Lower lobe of right lung (tissue), 2 donors: ENCODE data around the gene RNF38. TPM values are rescaled to one million over a fixed set of nuclear protein-coding genes. Genes with fewer than 3 reads are reported as not detected.
"Not testable (repeated sequence)": the region's sequence is repeated elsewhere in the genome, so short reads cannot be mapped to it uniquely, and the experiment has no call there.

ENCODE experiments used
- ATAC-seq, 2 donors: fragments of 200-7000 bp; cut with Tn5 transposase; one replicate each; pipeline ENCODE4 v1.9.1; 2020 to 2022; ENCODE audit warnings: mild to moderate bottlenecking in 2 of 2, moderate library complexity in 2 of 2
- DNase-seq: peaks from one replicate; pipeline ENCODE4 v3.0.0-alpha.2; 2020
- H3K27ac ChIP-seq: fragments of 200-600 bp; one replicate; pipeline ENCODE4 v1.8.0; 2022
- H3K27me3 ChIP-seq: fragments of 200-600 bp; one replicate; pipeline ENCODE4 v1.8.0; 2022; ENCODE audit warnings: low read depth
- H3K36me3 ChIP-seq: fragments of 200-600 bp; one replicate; pipeline ENCODE4 v1.8.0; 2022; ENCODE audit warnings: mild to moderate bottlenecking
- H3K4me1 ChIP-seq: fragments of 200-600 bp; one replicate; pipeline ENCODE4 v1.8.0; 2022
- H3K4me3 ChIP-seq: fragments of 200-600 bp; one replicate; pipeline ENCODE4 v1.8.0; 2022; ENCODE audit warnings: mild to moderate bottlenecking
- H3K9me3 ChIP-seq: fragments of 200-600 bp; one replicate; pipeline ENCODE4 v1.8.0; 2022
- intact Hi-C: fragments of 100-400 bp; cut with DNase I; formaldehyde crosslinking; loops from one replicate; pipeline ENCODE4 v1.11.0; 2022
- total RNA-seq: library from RNA; stranded (reverse); fragmentation: NEBNext Ultra II Directional; extraction: Animal tissue kit (Norgen Biotek cat#: 25700); gene quantifications from one replicate; pipeline ENCODE4 v1.2.1, GENCODE V29; 2021
- TF ChIP-seq, protein P1 (sequence below): fragments of 200-600 bp; IDR thresholded peaks from one replicate; pipeline ENCODE4 v1.8.0; 2022; ENCODE audit warnings: antibody characterized with exemption, mild to moderate bottlenecking
- donor health status: DM: no; HTN: yes; CAD: no; lungs with severe emphysema.

RNF38 gene
- total RNA-seq, 1 donor from 2014 or later = 48.9 TPM

DNA sequence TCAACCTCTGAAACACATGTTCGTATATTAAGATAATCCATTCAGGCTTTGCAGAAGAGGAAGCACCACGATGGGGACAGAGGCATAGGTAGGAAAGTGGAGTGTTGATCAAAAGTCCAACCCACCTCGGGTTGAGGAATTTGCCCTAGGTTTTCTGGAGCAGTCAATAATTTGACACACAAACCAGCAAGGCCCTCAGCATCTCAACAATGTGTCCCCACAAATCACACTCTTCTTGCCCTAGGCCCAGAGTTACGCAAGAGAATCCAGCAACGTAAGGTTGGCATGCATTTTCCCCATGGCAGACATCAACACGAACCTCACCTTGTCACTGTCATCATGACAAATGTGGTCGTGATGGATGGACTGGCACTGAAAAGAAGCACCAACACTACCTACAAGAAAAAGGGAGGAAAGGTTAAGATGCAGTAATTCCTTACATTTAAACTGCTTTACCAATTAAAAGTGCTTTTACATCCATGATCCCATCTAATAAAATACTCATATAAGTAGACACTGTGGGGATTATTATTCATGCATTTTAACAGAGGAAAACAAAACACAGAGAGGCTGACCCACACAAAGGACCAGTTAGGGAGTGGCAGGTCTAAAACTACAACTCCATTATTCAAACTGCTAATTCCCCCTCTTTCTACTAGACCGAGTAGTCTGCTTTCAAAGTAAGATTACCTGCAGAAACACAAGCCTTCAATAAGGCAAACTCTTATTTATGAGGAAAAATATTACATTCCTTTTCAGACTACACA is 24.4 kb upstream of the RNF38 start:
- Histone ChIP-seq H3K27ac (no peak overlapping the region), H3K36me3 (peaks cover 10% of the 10 kb centered on the region), H3K4me3 (no peak overlapping the region), H3K9me3 (no peaks in the 10 kb centered on the region), H3K4me1 (peaks cover 11% of the 10 kb centered on the region), H3K27me3 (no peaks in the 10 kb centered on the region)
- intact Hi-C loops = no loop called here
- ATAC-seq = no peak
- TF ChIP-seq, protein P1, sequence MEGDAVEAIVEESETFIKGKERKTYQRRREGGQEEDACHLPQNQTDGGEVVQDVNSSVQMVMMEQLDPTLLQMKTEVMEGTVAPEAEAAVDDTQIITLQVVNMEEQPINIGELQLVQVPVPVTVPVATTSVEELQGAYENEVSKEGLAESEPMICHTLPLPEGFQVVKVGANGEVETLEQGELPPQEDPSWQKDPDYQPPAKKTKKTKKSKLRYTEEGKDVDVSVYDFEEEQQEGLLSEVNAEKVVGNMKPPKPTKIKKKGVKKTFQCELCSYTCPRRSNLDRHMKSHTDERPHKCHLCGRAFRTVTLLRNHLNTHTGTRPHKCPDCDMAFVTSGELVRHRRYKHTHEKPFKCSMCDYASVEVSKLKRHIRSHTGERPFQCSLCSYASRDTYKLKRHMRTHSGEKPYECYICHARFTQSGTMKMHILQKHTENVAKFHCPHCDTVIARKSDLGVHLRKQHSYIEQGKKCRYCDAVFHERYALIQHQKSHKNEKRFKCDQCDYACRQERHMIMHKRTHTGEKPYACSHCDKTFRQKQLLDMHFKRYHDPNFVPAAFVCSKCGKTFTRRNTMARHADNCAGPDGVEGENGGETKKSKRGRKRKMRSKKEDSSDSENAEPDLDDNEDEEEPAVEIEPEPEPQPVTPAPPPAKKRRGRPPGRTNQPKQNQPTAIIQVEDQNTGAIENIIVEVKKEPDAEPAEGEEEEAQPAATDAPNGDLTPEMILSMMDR = no peak
- no peak for DNase-seq

DNA sequence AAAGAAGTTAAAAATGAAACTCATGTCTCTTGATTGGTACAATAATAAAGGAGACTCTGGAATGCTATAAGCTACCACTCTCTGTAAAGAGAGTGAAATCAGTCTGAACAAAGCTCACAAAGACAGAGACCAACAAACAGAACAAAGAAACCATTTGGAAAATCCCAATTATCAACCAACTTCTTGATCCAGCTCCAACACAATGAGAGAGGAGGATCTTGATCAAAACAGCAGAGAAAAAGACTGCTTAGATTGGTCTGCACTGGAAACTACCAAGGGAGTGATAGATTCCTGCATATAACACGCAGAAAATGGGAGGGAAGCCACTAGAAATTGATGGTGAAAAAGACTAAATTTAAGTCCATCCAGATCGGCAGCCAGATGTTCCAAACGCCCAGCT is 23.1 kb upstream of the RNF38 start:
- H3K36me3 ChIP-seq = peaks cover 11% of the 10 kb centered on the region
- H3K27me3 ChIP-seq = no peaks in the 10 kb centered on the region
- no peaks in the 10 kb centered on the region for H3K9me3 ChIP-seq
- ATAC-seq (no peak), DNase-seq (no peak)
- H3K4me3 ChIP-seq = no peak overlapping the region
- no peak overlapping the region for H3K27ac ChIP-seq
- H3K4me1 ChIP-seq = peaks cover 13% of the 10 kb centered on the region
- intact Hi-C loops = no loop called here
- TF ChIP-seq, protein P1 = no peak

DNA sequence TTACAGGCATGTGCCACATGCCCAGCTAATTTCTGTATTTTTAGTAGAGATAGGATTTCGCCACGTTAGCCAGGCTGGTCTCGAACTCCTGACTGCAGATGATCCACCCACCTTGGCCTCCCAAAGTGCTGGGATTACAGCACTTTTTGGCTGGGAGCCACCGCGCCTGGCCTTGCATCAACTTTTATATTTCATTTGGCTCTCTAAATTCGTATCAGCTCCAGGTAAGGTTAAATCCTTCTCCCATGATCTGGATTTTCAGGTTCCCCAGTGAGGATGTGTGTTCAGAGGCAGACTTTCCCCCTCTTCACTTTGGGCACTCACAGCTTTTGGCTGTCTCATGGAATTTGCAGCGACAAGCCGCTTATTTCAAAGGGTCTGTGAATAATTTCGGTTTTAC is 16.8 kb upstream of the RNF38 start:
- intact Hi-C loops = no loop called here
- H3K27ac ChIP-seq = no peak overlapping the region
- no peaks in the 10 kb centered on the region for H3K27me3 ChIP-seq
- peaks cover 8% of the 10 kb centered on the region for H3K36me3 ChIP-seq
- TF ChIP-seq, protein P1 = no peak
- H3K9me3 ChIP-seq = no peaks in the 10 kb centered on the region
- DNase-seq = peak; percentile 56
- peak in 1 of 2 donors; percentile 43 for ATAC-seq
- peaks cover 6% of the 10 kb centered on the region for H3K4me1 ChIP-seq
- H3K4me3 ChIP-seq = no peak overlapping the region

DNA sequence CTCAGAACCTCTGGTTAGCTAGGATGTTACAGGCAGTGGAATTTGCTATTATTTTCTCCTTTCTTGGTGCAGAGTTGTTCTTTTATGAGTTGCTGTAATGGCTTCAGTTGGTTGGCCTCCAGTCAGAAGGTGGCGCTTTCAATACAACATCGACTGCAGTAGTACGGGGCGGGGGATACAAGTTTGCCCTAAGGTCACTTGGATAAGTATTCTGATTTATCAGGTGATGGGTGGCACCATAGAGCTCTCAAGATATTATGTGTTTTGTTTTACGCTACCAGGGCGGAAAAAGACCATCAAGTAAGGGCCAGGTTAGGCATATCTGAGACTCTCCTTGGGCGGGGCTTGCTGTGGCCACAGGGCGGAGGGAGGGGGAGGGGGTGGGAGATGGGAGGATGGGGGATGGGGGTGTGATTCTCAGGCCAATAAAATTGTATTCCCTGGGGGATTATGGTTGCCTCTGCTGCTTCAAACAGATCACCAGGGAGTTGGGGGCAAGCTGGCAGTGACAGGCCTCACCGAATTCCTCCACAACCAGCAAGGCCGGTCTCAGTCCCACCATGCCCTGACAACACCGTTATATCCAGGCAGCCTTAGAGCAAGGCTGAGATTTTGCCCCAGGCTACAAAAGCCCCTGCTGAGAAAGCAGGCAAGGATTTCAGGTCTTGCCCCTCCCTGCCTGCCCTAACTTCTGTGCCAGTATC is 15.9 kb upstream of the RNF38 start:
- TF ChIP-seq, protein P1 = no peak
- peaks cover 3% of the 10 kb centered on the region for H3K36me3 ChIP-seq
- no peak overlapping the region for H3K27ac ChIP-seq
- peaks cover 6% of the 10 kb centered on the region for H3K4me1 ChIP-seq
- DNase-seq (no peak), ATAC-seq (no peak)
- intact Hi-C loops = no loop called here
- no peaks in the 10 kb centered on the region for H3K27me3 ChIP-seq
- no peaks in the 10 kb centered on the region for H3K9me3 ChIP-seq
- H3K4me3 ChIP-seq = no peak overlapping the region

DNA sequence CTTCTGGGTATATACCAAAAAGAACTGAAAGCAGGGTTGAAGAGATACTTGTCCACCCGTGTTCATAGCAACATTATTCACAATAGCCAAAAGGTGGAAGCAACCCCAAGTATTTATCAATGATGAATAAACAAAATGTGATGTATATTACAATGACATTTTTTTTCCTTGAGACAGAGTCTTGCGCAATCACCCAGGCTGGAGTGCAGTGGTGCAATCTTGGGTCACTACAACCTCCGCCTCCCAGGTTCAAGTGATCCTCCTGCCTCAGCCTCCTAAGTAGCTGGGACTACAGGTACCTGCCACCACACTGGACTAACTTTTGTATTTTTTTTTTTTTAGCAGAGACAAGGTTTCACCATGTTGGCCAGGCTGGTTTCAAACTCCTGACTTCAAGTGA is 11.3 kb upstream of the RNF38 start:
- H3K4me1 ChIP-seq, H3K27ac ChIP-seq, H3K36me3 ChIP-seq, DNase-seq, H3K27me3 ChIP-seq, H3K9me3 ChIP-seq, ATAC-seq, H3K4me3 ChIP-seq, intact Hi-C loops: not testable (repeated sequence)

DNA sequence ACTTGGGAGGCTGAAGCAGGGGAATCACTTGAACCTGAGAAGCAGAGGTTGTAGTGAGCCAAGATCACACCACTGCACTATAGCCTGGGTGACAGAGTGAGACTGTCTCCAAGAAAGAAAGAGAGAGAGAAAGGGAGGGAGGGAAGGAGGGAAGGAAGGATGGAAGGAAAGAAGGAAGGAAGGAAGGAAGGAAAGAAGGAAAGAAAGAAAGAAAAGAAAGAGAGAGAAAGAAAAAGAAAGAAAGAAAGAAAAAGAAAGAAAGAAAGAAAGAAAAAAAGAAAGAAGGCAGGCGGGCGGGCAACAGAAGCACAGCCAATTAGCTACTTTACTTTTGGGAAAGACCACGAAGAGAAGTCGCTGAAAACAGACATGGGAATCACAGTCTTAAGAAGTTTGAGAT is 9.0 kb upstream of the RNF38 start:
- intact Hi-C loops = loop anchor here (5.0 kb wide), 1 partner anchor 148 kb away; no protein-coding TSS in a partner anchor
- not testable (repeated sequence) for DNase-seq, H3K4me3 ChIP-seq, ATAC-seq, H3K27me3 ChIP-seq, H3K36me3 ChIP-seq, H3K27ac ChIP-seq, H3K9me3 ChIP-seq
- peaks cover 12% of the 10 kb centered on the region for H3K4me1 ChIP-seq
